ENCODE data around the gene ZNF844. TPM values are rescaled to one million over a fixed set of nuclear protein-coding genes. Genes with fewer than 3 reads are reported as not detected.
"Not testable (repeated sequence)": the region's sequence is repeated elsewhere in the genome, so short reads cannot be mapped to it uniquely, and the experiment has no call there.

The ZNF844 gene
- total RNA-seq, 4 donors from 2014 or later = 2.2 to 5.7 (median 4.9) TPM

DNA sequence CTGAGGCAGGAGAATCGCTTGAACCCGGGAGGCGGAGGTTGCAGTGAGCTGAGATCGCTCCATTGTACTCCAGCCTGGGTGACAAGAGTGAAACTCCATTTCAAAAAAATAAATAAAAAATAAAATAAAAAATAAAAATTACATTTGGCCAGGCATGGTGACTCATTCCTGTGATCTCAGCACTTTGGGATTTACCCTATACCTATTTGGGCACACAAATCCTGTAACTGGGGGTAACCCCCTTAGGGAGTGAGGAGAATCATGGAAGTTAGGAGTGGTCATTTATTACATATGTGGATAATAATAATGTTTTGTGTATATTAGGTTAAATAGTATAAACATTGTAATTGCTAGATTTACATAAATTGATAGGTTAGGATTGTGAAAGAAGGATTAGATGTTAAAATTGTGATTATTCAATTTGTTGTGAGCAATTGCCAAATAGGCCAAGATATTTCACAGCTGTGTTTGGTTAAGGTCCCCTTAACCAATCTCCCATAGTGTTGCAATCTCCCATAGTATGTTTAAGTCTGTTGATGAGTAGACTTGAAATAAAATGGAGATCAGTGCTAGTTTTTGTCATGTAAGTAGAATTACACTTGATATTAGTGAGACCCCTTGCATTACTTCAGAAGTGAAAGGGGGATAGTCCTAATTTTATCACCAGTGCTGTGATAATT lies 30.7 kb downstream of the ZNF844 start:
- Histone ChIP-seq H3K27me3 (no peaks in the 10 kb centered on the region), H3K4me3 (no peak overlapping the region), H3K9me3 (no peaks in the 10 kb centered on the region), H3K4me1 (no peaks in the 10 kb centered on the region), H3K27ac (no peak overlapping the region), H3K36me3 (peaks cover 0 to 4% of the 10 kb centered on the region in 2 donors)
- in situ Hi-C loops (cut with MboI; ENCODE audit: low sequenced_read_pairs in 4 of 4) = no loop called here
- intact Hi-C loops (cut with DNase I; ENCODE audit: low total_unique reads) = no loop called here
- no peak for ATAC-seq
- DNase-seq = no peak
- no peak for TF ChIP-seq POLR2A (IDR thresholded peaks at IDR 0.05)
- TF ChIP-seq, protein P1, sequence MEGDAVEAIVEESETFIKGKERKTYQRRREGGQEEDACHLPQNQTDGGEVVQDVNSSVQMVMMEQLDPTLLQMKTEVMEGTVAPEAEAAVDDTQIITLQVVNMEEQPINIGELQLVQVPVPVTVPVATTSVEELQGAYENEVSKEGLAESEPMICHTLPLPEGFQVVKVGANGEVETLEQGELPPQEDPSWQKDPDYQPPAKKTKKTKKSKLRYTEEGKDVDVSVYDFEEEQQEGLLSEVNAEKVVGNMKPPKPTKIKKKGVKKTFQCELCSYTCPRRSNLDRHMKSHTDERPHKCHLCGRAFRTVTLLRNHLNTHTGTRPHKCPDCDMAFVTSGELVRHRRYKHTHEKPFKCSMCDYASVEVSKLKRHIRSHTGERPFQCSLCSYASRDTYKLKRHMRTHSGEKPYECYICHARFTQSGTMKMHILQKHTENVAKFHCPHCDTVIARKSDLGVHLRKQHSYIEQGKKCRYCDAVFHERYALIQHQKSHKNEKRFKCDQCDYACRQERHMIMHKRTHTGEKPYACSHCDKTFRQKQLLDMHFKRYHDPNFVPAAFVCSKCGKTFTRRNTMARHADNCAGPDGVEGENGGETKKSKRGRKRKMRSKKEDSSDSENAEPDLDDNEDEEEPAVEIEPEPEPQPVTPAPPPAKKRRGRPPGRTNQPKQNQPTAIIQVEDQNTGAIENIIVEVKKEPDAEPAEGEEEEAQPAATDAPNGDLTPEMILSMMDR (IDR thresholded peaks at IDR 0.05 in 4 of 5, conservative IDR thresholded peaks at IDR 0.05 in 1 of 5) = no peak

DNA sequence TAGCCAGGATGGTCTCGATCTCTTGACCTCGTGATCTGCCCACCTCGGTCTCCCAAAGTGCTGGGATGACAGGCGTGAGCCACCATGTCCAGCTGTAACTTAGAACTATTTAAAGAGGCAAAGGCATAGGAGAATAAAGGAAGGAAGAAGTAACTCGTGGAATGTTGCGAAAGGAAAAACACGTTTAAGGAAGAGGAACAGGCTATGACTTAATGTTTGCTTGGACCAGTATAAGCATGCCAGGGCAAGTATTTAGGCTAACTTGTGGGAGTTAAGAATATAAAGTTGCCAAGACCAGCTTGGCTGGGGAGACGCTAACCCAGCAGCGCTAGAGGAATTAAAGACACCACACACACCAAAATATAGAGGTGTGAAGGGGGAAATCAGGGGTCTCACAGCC lies 33.5 kb downstream of the ZNF844 start:
- no peak for DNase-seq
- Histone ChIP-seq H3K4me1 (no peaks in the 10 kb centered on the region), H3K36me3 (peaks cover 0 to 4% of the 10 kb centered on the region in 2 donors), H3K9me3 (no peaks in the 10 kb centered on the region), H3K27me3 (no peaks in the 10 kb centered on the region), H3K4me3 (no peak overlapping the region), H3K27ac (no peak overlapping the region)
- in situ Hi-C loops (cut with MboI; ENCODE audit: low sequenced_read_pairs in 4 of 4) (no loop called here), intact Hi-C loops (cut with DNase I; ENCODE audit: low total_unique reads) (no loop called here)
- ATAC-seq = no peak
- no peak for TF ChIP-seq POLR2A (IDR thresholded peaks at IDR 0.05)
- TF ChIP-seq, protein P1 (IDR thresholded peaks at IDR 0.05 in 4 of 5, conservative IDR thresholded peaks at IDR 0.05 in 1 of 5) = no peak

DNA sequence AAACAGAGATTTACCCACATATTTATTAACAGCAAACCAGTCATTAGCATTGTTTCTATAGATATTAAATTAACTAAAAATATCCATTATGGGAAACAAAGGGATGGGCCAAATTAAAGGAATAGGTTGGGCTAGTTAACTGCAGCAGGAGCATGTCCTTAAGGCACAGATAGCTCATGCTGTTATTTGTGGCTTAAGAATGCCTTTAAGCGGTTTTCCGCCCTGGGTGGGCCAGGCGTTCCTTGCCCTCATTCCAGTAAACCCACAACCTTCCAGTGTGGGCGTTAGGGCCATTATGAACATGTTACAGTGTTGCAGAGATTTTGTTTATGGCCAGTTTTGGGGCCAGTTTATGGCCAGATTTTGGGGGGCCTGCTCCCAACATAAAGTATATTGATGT lies 39.4 kb downstream of the ZNF844 start:
- in situ Hi-C loops (cut with MboI; ENCODE audit: low sequenced_read_pairs in 4 of 4); H3K36me3 ChIP-seq; DNase-seq; H3K27me3 ChIP-seq; H3K27ac ChIP-seq; intact Hi-C loops (cut with DNase I; ENCODE audit: low total_unique reads); H3K4me3 ChIP-seq; H3K4me1 ChIP-seq; ATAC-seq; H3K9me3 ChIP-seq: not testable (repeated sequence)

DNA sequence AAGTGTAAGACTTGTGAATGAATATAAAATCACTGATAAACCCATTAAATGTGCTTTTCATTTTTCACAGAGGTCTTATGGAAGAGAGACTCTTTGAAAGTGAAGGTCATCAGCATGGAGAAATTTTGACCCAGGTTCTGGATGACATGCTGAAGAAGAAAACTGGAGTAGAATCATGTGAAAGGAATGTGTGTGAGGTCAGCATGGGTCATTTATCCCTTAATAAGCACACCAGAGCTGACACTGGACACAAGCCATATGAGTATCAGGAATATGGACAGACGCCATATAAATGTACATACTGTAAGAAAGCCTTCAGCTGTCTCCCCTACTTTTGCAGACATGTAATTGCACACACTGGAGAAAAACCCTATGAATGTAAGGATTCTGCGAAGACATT lies 46.6 kb downstream of the ZNF844 start:
- no peaks in the 10 kb centered on the region for H3K4me1 ChIP-seq
- DNase-seq = no peak
- in situ Hi-C loops (cut with MboI; ENCODE audit: low sequenced_read_pairs in 4 of 4) = no loop called here
- peaks cover 0 to 3% (median 0%) of the 10 kb centered on the region in 3 donors for H3K9me3 ChIP-seq
- no peak overlapping the region for H3K27ac ChIP-seq
- intact Hi-C loops (cut with DNase I; ENCODE audit: low total_unique reads) = no loop called here
- ATAC-seq = no peak
- no peak for TF ChIP-seq POLR2A (IDR thresholded peaks at IDR 0.05)
- TF ChIP-seq, protein P1 (IDR thresholded peaks at IDR 0.05 in 4 of 5, conservative IDR thresholded peaks at IDR 0.05 in 1 of 5) = no peak
- no peaks in the 10 kb centered on the region for H3K27me3 ChIP-seq
- H3K36me3 ChIP-seq = peaks cover 0 to 35% of the 10 kb centered on the region in 2 donors
- no peak overlapping the region for H3K4me3 ChIP-seq

DNA sequence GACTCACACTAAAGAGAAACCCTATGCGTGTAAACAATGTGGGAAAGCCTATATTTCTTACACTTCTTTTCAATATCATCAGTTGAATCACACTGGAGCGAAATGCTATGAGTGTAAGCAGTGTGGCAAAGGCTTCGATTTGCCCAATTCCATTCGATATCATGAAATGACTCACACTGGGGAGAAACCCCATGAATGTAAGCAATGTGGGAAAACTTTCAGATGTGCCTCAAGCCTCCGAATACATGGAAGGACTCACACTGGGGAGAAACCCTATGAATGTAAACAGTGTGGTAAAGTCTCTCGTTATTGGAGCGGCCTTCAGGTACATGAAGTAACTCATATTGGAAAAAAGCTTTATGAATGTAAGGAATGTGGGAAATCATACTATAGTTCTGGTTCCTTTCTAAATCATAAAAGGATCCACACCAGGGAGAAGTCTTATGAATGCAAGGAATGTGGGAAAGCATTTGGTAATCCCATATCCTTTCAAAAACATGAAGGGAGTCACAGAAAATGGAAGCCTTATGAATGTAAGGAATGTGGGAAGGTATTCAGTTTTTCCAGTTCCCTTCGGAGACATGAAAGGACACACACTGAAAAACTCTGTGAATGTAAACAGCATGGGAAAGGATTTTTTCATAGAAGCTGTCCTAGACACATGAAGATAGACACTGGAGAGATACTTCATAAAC lies 47.6 kb downstream of the ZNF844 start:
- in situ Hi-C loops (cut with MboI; ENCODE audit: low sequenced_read_pairs in 4 of 4) = no loop called here
- intact Hi-C loops (cut with DNase I; ENCODE audit: low total_unique reads) = no loop called here
- DNase-seq (no peak), ATAC-seq (no peak)
- no peaks in the 10 kb centered on the region for H3K27me3 ChIP-seq
- peaks cover 0 to 3% (median 0%) of the 10 kb centered on the region in 3 donors for H3K9me3 ChIP-seq
- no peak for TF ChIP-seq POLR2A (IDR thresholded peaks at IDR 0.05)
- TF ChIP-seq, protein P1 (IDR thresholded peaks at IDR 0.05 in 4 of 5, conservative IDR thresholded peaks at IDR 0.05 in 1 of 5) = no peak
- no peaks in the 10 kb centered on the region for H3K4me1 ChIP-seq
- H3K27ac ChIP-seq = no peak overlapping the region
- H3K4me3 ChIP-seq = no peak overlapping the region
- peaks cover 0 to 35% of the 10 kb centered on the region in 2 donors for H3K36me3 ChIP-seq
